Endothelial cell of umbilical vein (primary cell): ENCODE data around the gene ALDOC. TPM values are rescaled to one million over a fixed set of nuclear protein-coding genes. Genes with fewer than 3 reads are reported as not detected.

Experiments used
- BruUV-seq: library from RNA; stranded (reverse); fragments of 400-500 nt; replicated peaks from 2 replicates; lab custom pipeline; 2021; lab: Mats Ljungman, UMichigan
- CTCF ChIA-PET: fragments of 300-600, 350-600 bp; sonication (Branson Sonifier 250); formaldehyde crosslinking; loops from one replicate; lab custom pipeline; 2021; ENCODE audit warnings: antibody characterized with exemption, inconsistent platforms; lab: Charles Lee
- POLR2A ChIA-PET: fragments of 300-600, 350-600 bp; sonication (Branson Sonifier 250); formaldehyde crosslinking; loops from one replicate; lab custom pipeline; 2021; ENCODE audit warnings: antibody characterized with exemption, inconsistent platforms; lab: Charles Lee
- DNase-seq: peaks from one replicate; pipeline ENCODE4 v3.0.0-alpha.2; 2011; ENCODE audit warnings: low read depth, low spot score
- FAIRE-seq: peaks from 2 replicates; lab custom pipeline; 2011; peaks lifted over from hg19 to GRCh38; lab: Jason Lieb, UNC
- H2AFZ ChIP-seq: 2 replicates; pipeline ENCODE4 v1.6.0; 2012; ENCODE audit warnings: low read depth, low read length, control low read depth, inconsistent platforms
- H3K27ac ChIP-seq: 2 replicates; pipeline ENCODE4 v1.5.1; 2011; ENCODE audit warnings: low read depth, mild to moderate bottlenecking, control low read depth, low read length, moderate library complexity; ENCODE audit not compliant: insufficient read depth
- H3K27me3 ChIP-seq, 2 experiments: 2 replicates each; pipeline versions ENCODE4 v1.6.0 to v1.6.1; 2011; ENCODE audit warnings: low read length in 2 of 2, mixed read lengths in 1 of 2; ENCODE audit not compliant: control insufficient read depth in 2 of 2, insufficient read depth in 2 of 2
- H3K36me3 ChIP-seq, 2 experiments: 2 replicates in 1 of 2; 3 replicates in 1 of 2; pipeline ENCODE4 v1.5.1; 2011; ENCODE audit warnings: low read length in 2 of 2, mild to moderate bottlenecking in 1 of 2, moderate library complexity in 1 of 2; ENCODE audit not compliant: control insufficient read depth in 2 of 2, insufficient read depth in 2 of 2; ENCODE audit errors: extremely low read depth in 1 of 2
- H3K4me1 ChIP-seq: 3 replicates; pipeline ENCODE4 v1.5.1; 2011; ENCODE audit warnings: mild to moderate bottlenecking, low read length; ENCODE audit not compliant: control insufficient read depth, insufficient read depth; ENCODE audit errors: extremely low read depth
- H3K4me2 ChIP-seq: 2 replicates; pipeline ENCODE4 v1.6.1; 2011; ENCODE audit warnings: low read length, control low read depth, mixed read lengths; ENCODE audit not compliant: insufficient read depth
- H3K4me3 ChIP-seq, 3 experiments: fragments of 200-600 bp in 1 of 3; sonication (generic), shearing (Covaris generic) in 1 of 3; replicated peaks in 1 of 3; 2 replicates each; pipeline ENCODE4 v1.5.1; 2011 to 2016; ENCODE audit warnings: control low read depth in 3 of 3, low read length in 3 of 3, mild to moderate bottlenecking in 2 of 3, inconsistent platforms in 1 of 3, low read depth in 1 of 3, moderate library complexity in 1 of 3; ENCODE audit not compliant: insufficient read depth in 1 of 3
- H3K79me2 ChIP-seq: 2 replicates; pipeline ENCODE4 v1.6.0; 2012; ENCODE audit warnings: low read length, inconsistent platforms; ENCODE audit not compliant: control insufficient read depth, insufficient read depth
- H3K9ac ChIP-seq: replicated peaks from 2 replicates; pipeline ENCODE3; 2011; ENCODE audit warnings: low read length, control low read depth; ENCODE audit not compliant: insufficient read depth; ENCODE audit errors: extremely low read depth
- H3K9me1 ChIP-seq: replicated peaks from 3 replicates; pipeline ENCODE4 v1.6.0; 2011; ENCODE audit warnings: mild to moderate bottlenecking, low read length; ENCODE audit not compliant: control insufficient read depth, insufficient read depth; ENCODE audit errors: extremely low read depth
- H3K9me3 ChIP-seq: replicated peaks from 2 replicates; pipeline ENCODE4 v1.5.1; 2012; ENCODE audit warnings: low read length, inconsistent platforms; ENCODE audit not compliant: control insufficient read depth, insufficient read depth
- H4K20me1 ChIP-seq: replicated peaks from 2 replicates; pipeline ENCODE3; 2011; ENCODE audit warnings: mild to moderate bottlenecking, low read length; ENCODE audit not compliant: control insufficient read depth, insufficient read depth; ENCODE audit errors: extremely low read depth
- CTCF ChIP-seq, 2 donors: IDR thresholded peaks; 1 replicate in 1 of 2; 2 replicates in 1 of 2; pipeline ENCODE4 v1.5.1; 2011; ENCODE audit warnings: low read length in 2 of 2, mild to moderate bottlenecking in 2 of 2, moderate library complexity in 2 of 2, control low read depth in 1 of 2, inconsistent platforms in 1 of 2, low read depth in 1 of 2; ENCODE audit not compliant: insufficient read depth in 1 of 2; ENCODE audit errors: extremely low read depth in 1 of 2
- EZH2 ChIP-seq: IDR thresholded peaks from 2 replicates; pipeline ENCODE4 v1.6.1; 2012; ENCODE audit warnings: borderline replicate concordance, low read depth, mild to moderate bottlenecking, moderate library complexity, low read length, inconsistent platforms; ENCODE audit not compliant: severe bottlenecking
- FOS ChIP-seq: IDR thresholded peaks from 2 replicates; pipeline ENCODE4 v1.6.1; 2011; ENCODE audit warnings: mild to moderate bottlenecking, low read length, moderate library complexity, borderline replicate concordance; ENCODE audit not compliant: insufficient read depth
- GATA2 ChIP-seq: IDR thresholded peaks from 2 replicates; pipeline ENCODE4 v1.7.0; 2011; ENCODE audit warnings: low read depth, mild to moderate bottlenecking, moderate library complexity, mixed read lengths, low read length; ENCODE audit not compliant: insufficient read length, insufficient read depth
- JUN ChIP-seq: IDR thresholded peaks from 2 replicates; pipeline ENCODE4 v1.6.1; 2011; ENCODE audit warnings: borderline replicate concordance, low read depth; ENCODE audit not compliant: insufficient read length, insufficient read depth
- MYC ChIP-seq: IDR thresholded peaks from one replicate; pipeline ENCODE4 v1.6.1; 2011; ENCODE audit warnings: mild to moderate bottlenecking, low read depth, low read length
- POLR2A ChIP-seq: IDR thresholded peaks from 2 replicates; pipeline ENCODE4 v1.6.1; 2012; ENCODE audit warnings: low read depth, mild to moderate bottlenecking, control low read depth, low read length
- POLR2AphosphoS5 ChIP-seq: IDR thresholded peaks from 2 replicates; pipeline ENCODE4 v1.6.1; 2012; ENCODE audit warnings: low read depth, mild to moderate bottlenecking, control low read depth, low read length, moderate library complexity; ENCODE audit not compliant: insufficient read depth
- dilution Hi-C: fragments of 300-500 bp; cut with MboI; formaldehyde crosslinking; loops from one replicate; pipeline ENCODE4 v1.15.0; 2019; ENCODE audit warnings: low sequenced_read_pairs; ENCODE audit not compliant: extremely low pct_ligation_motif_present
- intact Hi-C: fragments of 100-400 bp; cut with micrococcal nuclease; formaldehyde crosslinking; loops from one replicate; pipeline ENCODE4 v1.10.0; 2022
- polyA plus RNA-seq, 4 experiments: library from polyadenylated mRNA; depleted of rRNA in 3 of 4; stranded (reverse) in 3 of 4; unstranded in 1 of 4; fragments of >200 nt; gene quantifications; 2 replicates each; pipeline versions ENCODE4 v1.2.1 to v1.2.3, GENCODE V29; 2011 to 2012; ENCODE audit warnings: missing spikeins in 1 of 4
- total RNA-seq: library from RNA; stranded (reverse); gene quantifications from 2 replicates; pipeline ENCODE4 v1.2.3, GENCODE V29; 2021
- TF ChIP-seq, protein P1 (sequence below): IDR thresholded peaks from 2 replicates; pipeline ENCODE4 v1.6.1; 2011; ENCODE audit not compliant: insufficient read depth, insufficient read length

ALDOC gene
- total and polyA plus RNA-seq, 2 donors (not counting 3 experiments of a cell fraction or from before 2014, with no cell fraction given) = 7.2 to 18.9 TPM

- no peak for FAIRE-seq
- Histone ChIP-seq H3K9me1 (no peaks in the 10 kb centered on the region), H3K4me3 (no peak overlapping the region), H3K4me2 (no peak overlapping the region), H3K27me3 (peaks cover 0 to 2% of the 10 kb centered on the region in 2 experiments), H3K36me3 (no peaks in the 10 kb centered on the region), H3K9ac (no peak overlapping the region), H4K20me1 (no peaks in the 10 kb centered on the region), H3K4me1 (no peaks in the 10 kb centered on the region), H3K79me2 (no peaks in the 10 kb centered on the region), H3K27ac (no peak overlapping the region), H2AFZ (no peak overlapping the region), H3K9me3 (no peaks in the 10 kb centered on the region)
- ChIA-PET POLR2A (no interaction called here), CTCF (no interaction called here)
- intact Hi-C loops (no loop called here), dilution Hi-C loops (no loop called here)
- BruUV-seq = no TSS peak
- no peak for DNase-seq
- no peak for TF ChIP-seq FOS
- TF ChIP-seq, protein P1, sequence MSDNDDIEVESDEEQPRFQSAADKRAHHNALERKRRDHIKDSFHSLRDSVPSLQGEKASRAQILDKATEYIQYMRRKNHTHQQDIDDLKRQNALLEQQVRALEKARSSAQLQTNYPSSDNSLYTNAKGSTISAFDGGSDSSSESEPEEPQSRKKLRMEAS = no peak
- TF ChIP-seq MYC = no peak
- no peak for TF ChIP-seq POLR2A
- TF ChIP-seq POLR2AphosphoS5 = no peak
- TF ChIP-seq CTCF (IDR thresholded peaks at IDR 0.05; ENCODE audit: extremely low read depth in 1 of 2, insufficient read depth in 1 of 2, low read depth in 1 of 2, low read length in 2 of 2) = no peak
- TF ChIP-seq GATA2 = no peak
- TF ChIP-seq EZH2 = no peak
- TF ChIP-seq JUN = no peak
Observed at GRCh38 chr17:28533091-28533807, 43.4 kb downstream of the ALDOC start.
